Endothelial cell of umbilical vein (primary cell): Measurements from ENCODE around the gene TMEM26. TPM values are rescaled to one million over a fixed set of nuclear protein-coding genes. Genes with fewer than 3 reads are reported as not detected.
A peak's percentile ranks its signal among the peaks of the same experiment; 100 is the strongest.

ENCODE experiments used
- BruUV-seq: library from RNA; stranded (reverse); fragments of 400-500 nt; replicated peaks from 2 replicates; lab custom pipeline; 2021; lab: Mats Ljungman, UMichigan
- CTCF ChIA-PET: fragments of 300-600, 350-600 bp; sonication (Branson Sonifier 250); formaldehyde crosslinking; loops from one replicate; lab custom pipeline; 2021; ENCODE audit warnings: antibody characterized with exemption, inconsistent platforms; lab: Charles Lee
- POLR2A ChIA-PET: fragments of 300-600, 350-600 bp; sonication (Branson Sonifier 250); formaldehyde crosslinking; loops from one replicate; lab custom pipeline; 2021; ENCODE audit warnings: antibody characterized with exemption, inconsistent platforms; lab: Charles Lee
- DNase-seq: peaks from one replicate; pipeline ENCODE4 v3.0.0-alpha.2; 2011; ENCODE audit warnings: low read depth, low spot score
- FAIRE-seq: peaks from 2 replicates; lab custom pipeline; 2011; peaks lifted over from hg19 to GRCh38; lab: Jason Lieb, UNC
- H2AFZ ChIP-seq: 2 replicates; pipeline ENCODE4 v1.6.0; 2012; ENCODE audit warnings: low read depth, low read length, control low read depth, inconsistent platforms
- H3K27ac ChIP-seq: 2 replicates; pipeline ENCODE4 v1.5.1; 2011; ENCODE audit warnings: low read depth, mild to moderate bottlenecking, control low read depth, low read length, moderate library complexity; ENCODE audit not compliant: insufficient read depth
- H3K27me3 ChIP-seq, 2 experiments: 2 replicates each; pipeline versions ENCODE4 v1.6.0 to v1.6.1; 2011; ENCODE audit warnings: low read length in 2 of 2, mixed read lengths in 1 of 2; ENCODE audit not compliant: control insufficient read depth in 2 of 2, insufficient read depth in 2 of 2
- H3K36me3 ChIP-seq, 2 experiments: 2 replicates in 1 of 2; 3 replicates in 1 of 2; pipeline ENCODE4 v1.5.1; 2011; ENCODE audit warnings: low read length in 2 of 2, mild to moderate bottlenecking in 1 of 2, moderate library complexity in 1 of 2; ENCODE audit not compliant: control insufficient read depth in 2 of 2, insufficient read depth in 2 of 2; ENCODE audit errors: extremely low read depth in 1 of 2
- H3K4me1 ChIP-seq: 3 replicates; pipeline ENCODE4 v1.5.1; 2011; ENCODE audit warnings: mild to moderate bottlenecking, low read length; ENCODE audit not compliant: control insufficient read depth, insufficient read depth; ENCODE audit errors: extremely low read depth
- H3K4me2 ChIP-seq: 2 replicates; pipeline ENCODE4 v1.6.1; 2011; ENCODE audit warnings: low read length, control low read depth, mixed read lengths; ENCODE audit not compliant: insufficient read depth
- H3K4me3 ChIP-seq, 3 experiments: fragments of 200-600 bp in 1 of 3; sonication (generic), shearing (Covaris generic) in 1 of 3; replicated peaks in 1 of 3; 2 replicates each; pipeline ENCODE4 v1.5.1; 2011 to 2016; ENCODE audit warnings: control low read depth in 3 of 3, low read length in 3 of 3, mild to moderate bottlenecking in 2 of 3, inconsistent platforms in 1 of 3, low read depth in 1 of 3, moderate library complexity in 1 of 3; ENCODE audit not compliant: insufficient read depth in 1 of 3
- H3K79me2 ChIP-seq: 2 replicates; pipeline ENCODE4 v1.6.0; 2012; ENCODE audit warnings: low read length, inconsistent platforms; ENCODE audit not compliant: control insufficient read depth, insufficient read depth
- H3K9ac ChIP-seq: replicated peaks from 2 replicates; pipeline ENCODE3; 2011; ENCODE audit warnings: low read length, control low read depth; ENCODE audit not compliant: insufficient read depth; ENCODE audit errors: extremely low read depth
- H3K9me1 ChIP-seq: replicated peaks from 3 replicates; pipeline ENCODE4 v1.6.0; 2011; ENCODE audit warnings: mild to moderate bottlenecking, low read length; ENCODE audit not compliant: control insufficient read depth, insufficient read depth; ENCODE audit errors: extremely low read depth
- H3K9me3 ChIP-seq: replicated peaks from 2 replicates; pipeline ENCODE4 v1.5.1; 2012; ENCODE audit warnings: low read length, inconsistent platforms; ENCODE audit not compliant: control insufficient read depth, insufficient read depth
- H4K20me1 ChIP-seq: replicated peaks from 2 replicates; pipeline ENCODE3; 2011; ENCODE audit warnings: mild to moderate bottlenecking, low read length; ENCODE audit not compliant: control insufficient read depth, insufficient read depth; ENCODE audit errors: extremely low read depth
- CTCF ChIP-seq, 2 donors: IDR thresholded peaks; 1 replicate in 1 of 2; 2 replicates in 1 of 2; pipeline ENCODE4 v1.5.1; 2011; ENCODE audit warnings: low read length in 2 of 2, mild to moderate bottlenecking in 2 of 2, moderate library complexity in 2 of 2, control low read depth in 1 of 2, inconsistent platforms in 1 of 2, low read depth in 1 of 2; ENCODE audit not compliant: insufficient read depth in 1 of 2; ENCODE audit errors: extremely low read depth in 1 of 2
- FOS ChIP-seq: IDR thresholded peaks from 2 replicates; pipeline ENCODE4 v1.6.1; 2011; ENCODE audit warnings: mild to moderate bottlenecking, low read length, moderate library complexity, borderline replicate concordance; ENCODE audit not compliant: insufficient read depth
- GATA2 ChIP-seq: IDR thresholded peaks from 2 replicates; pipeline ENCODE4 v1.7.0; 2011; ENCODE audit warnings: low read depth, mild to moderate bottlenecking, moderate library complexity, mixed read lengths, low read length; ENCODE audit not compliant: insufficient read length, insufficient read depth
- JUN ChIP-seq: IDR thresholded peaks from 2 replicates; pipeline ENCODE4 v1.6.1; 2011; ENCODE audit warnings: borderline replicate concordance, low read depth; ENCODE audit not compliant: insufficient read length, insufficient read depth
- MYC ChIP-seq: IDR thresholded peaks from one replicate; pipeline ENCODE4 v1.6.1; 2011; ENCODE audit warnings: mild to moderate bottlenecking, low read depth, low read length
- POLR2AphosphoS5 ChIP-seq: IDR thresholded peaks from 2 replicates; pipeline ENCODE4 v1.6.1; 2012; ENCODE audit warnings: low read depth, mild to moderate bottlenecking, control low read depth, low read length, moderate library complexity; ENCODE audit not compliant: insufficient read depth
- dilution Hi-C: fragments of 300-500 bp; cut with MboI; formaldehyde crosslinking; loops from one replicate; pipeline ENCODE4 v1.15.0; 2019; ENCODE audit warnings: low sequenced_read_pairs; ENCODE audit not compliant: extremely low pct_ligation_motif_present
- intact Hi-C: fragments of 100-400 bp; cut with micrococcal nuclease; formaldehyde crosslinking; loops from one replicate; pipeline ENCODE4 v1.10.0; 2022
- polyA plus RNA-seq, 4 experiments: library from polyadenylated mRNA; depleted of rRNA in 3 of 4; stranded (reverse) in 3 of 4; unstranded in 1 of 4; fragments of >200 nt; gene quantifications; 2 replicates each; pipeline versions ENCODE4 v1.2.1 to v1.2.3, GENCODE V29; 2011 to 2012; ENCODE audit warnings: missing spikeins in 1 of 4
- total RNA-seq: library from RNA; stranded (reverse); gene quantifications from 2 replicates; pipeline ENCODE4 v1.2.3, GENCODE V29; 2021

Gene TMEM26
- total and polyA plus RNA-seq, 2 donors (not counting 3 experiments of a cell fraction or from before 2014, with no cell fraction given), result 0.07 to 0.27 TPM

DNA sequence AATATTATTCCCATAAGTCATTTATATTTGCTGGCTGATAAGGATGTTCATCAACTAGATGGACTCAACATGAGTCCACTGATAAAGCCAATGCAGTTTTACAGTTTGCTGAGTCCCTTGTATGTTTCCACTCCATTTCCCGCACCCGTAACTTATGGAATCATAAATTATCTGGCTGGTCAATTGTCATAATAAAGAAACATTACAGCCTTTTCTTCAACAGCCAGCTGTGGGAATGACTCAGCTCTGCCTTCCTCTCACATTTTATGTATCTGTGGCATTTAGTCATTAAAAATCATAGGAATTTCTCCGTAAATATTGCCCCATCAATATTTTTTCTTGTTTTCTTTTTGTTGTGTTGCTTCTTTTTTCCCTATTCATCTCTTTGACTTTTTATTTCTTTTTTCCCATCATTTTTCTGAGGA, 22.3 kb upstream of the TMEM26 start:
- Histone ChIP-seq H3K27me3 (no peaks in the 10 kb centered on the region), H3K9ac (peak overlapping the region; percentile 41), H2AFZ (no peak overlapping the region), H3K27ac (peak overlapping the region; percentile 55), H3K79me2 (no peaks in the 10 kb centered on the region), H3K4me3 (no peak overlapping the region), H3K36me3 (no peaks in the 10 kb centered on the region), H3K4me1 (peaks cover 26% of the 10 kb centered on the region), H4K20me1 (no peaks in the 10 kb centered on the region), H3K9me1 (no peaks in the 10 kb centered on the region), H3K4me2 (peak overlapping the region; percentile 67), H3K9me3 (no peaks in the 10 kb centered on the region)
- peak; percentile 94 for DNase-seq
- ChIA-PET POLR2A (no interaction called here), CTCF (interaction anchor here (0.8 to 1.3 kb wide), 5 partner anchors 11 to 275 kb away, joined by 3 to 5 read pairs (median 4); no protein-coding TSS in a partner anchor)
- no TSS peak for BruUV-seq
- intact Hi-C loops, result loop anchor here (1.0 to 10.0 kb wide), 4 partner anchors 37 to 658 kb away; no protein-coding TSS in a partner anchor
- FAIRE-seq, result peak; percentile 89
- dilution Hi-C loops, result no loop called here
- TF ChIP-seq MYC, result no peak
- peak; percentile 64 for TF ChIP-seq GATA2
- peak; percentile 92 for TF ChIP-seq FOS
- no peak for TF ChIP-seq CTCF (IDR thresholded peaks at IDR 0.05; ENCODE audit: extremely low read depth in 1 of 2, insufficient read depth in 1 of 2, low read depth in 1 of 2, low read length in 2 of 2)
- TF ChIP-seq POLR2AphosphoS5, result peak; percentile 49
- TF ChIP-seq JUN, result peak; percentile 75
